ENCODE measurements around the gene TIFAB.

Gene TIFAB

GRCh38 chr5:135450336-135450735 is 1.8 kb downstream of the TIFAB start:
- no peak overlapping the region for H3K9ac ChIP-seq (ENCODE audit: low read depth, low read length, poor library complexity)
- no peak overlapping the region for H3K23ac ChIP-seq (ENCODE audit: low read depth, low read length, poor library complexity)
- H3K27me3 ChIP-seq (ENCODE audit: control insufficient read depth in 3 of 3, insufficient read depth in 3 of 3, low read depth in 1 of 3, low read length in 3 of 3), result peaks cover 0 to 10% (median 0%) of the 10 kb centered on the region in 3 experiments
- peaks cover 0 to 2% of the 10 kb centered on the region in 2 donors for H3K4me1 ChIP-seq (ENCODE audit: control insufficient read depth in 2 of 2, insufficient read depth in 1 of 2, low read depth in 1 of 2, low read length in 2 of 2)
- no peak overlapping the region for H3K27ac ChIP-seq (replicated peaks; ENCODE audit: low read length)
- no peak overlapping the region for H2AFZ ChIP-seq (ENCODE audit: low read length)
- no peak overlapping the region for H3K4me3 ChIP-seq (ENCODE audit: low read length in 2 of 2)
- WGBS, 2 donors (ENCODE audit: extremely low coverage in 2 of 2, insufficient read length in 2 of 2, insufficient replicate concordance in 1 of 2), result no CpG with 5 or more reads among the region's 3 CpGs
- H4K91ac ChIP-seq (ENCODE audit: low read depth, low read length, poor library complexity), result no peak overlapping the region
- no peak overlapping the region for H2BK120ac ChIP-seq (ENCODE audit: low read depth, low read length)
- no peaks in the 10 kb centered on the region for H3K9me3 ChIP-seq (replicated peaks in 1 of 2; ENCODE audit: control insufficient read depth in 2 of 2, insufficient read depth in 1 of 2, low read depth in 1 of 2, low read length in 2 of 2)
- no peak overlapping the region for H2BK5ac ChIP-seq (ENCODE audit: low read length)
- H2BK12ac ChIP-seq (ENCODE audit: low read length), result no peak overlapping the region
- H3K36me3 ChIP-seq (replicated peaks in 1 of 2; ENCODE audit: control insufficient read depth in 2 of 2, insufficient read depth in 2 of 2, low read length in 2 of 2), result no peaks in the 10 kb centered on the region
- no peaks in the 10 kb centered on the region for H3K79me1 ChIP-seq (ENCODE audit: low read depth, low read length)
- H2AK5ac ChIP-seq (ENCODE audit: low read depth, low read length), result no peak overlapping the region
- DNase-seq (ENCODE audit: low spot score), result no peak
- H2BK15ac ChIP-seq (ENCODE audit: low read length), result no peak overlapping the region
- H4K8ac ChIP-seq (ENCODE audit: low read depth, low read length), result no peak overlapping the region
- no peak overlapping the region for H3K14ac ChIP-seq (ENCODE audit: low read length)
- H3K4ac ChIP-seq (ENCODE audit: low read length), result no peak overlapping the region
- no peak overlapping the region for H3K18ac ChIP-seq (ENCODE audit: low read length)
- H3K4me2 ChIP-seq (ENCODE audit: insufficient read depth, low read length, poor library complexity, severe bottlenecking), result no peak overlapping the region

GRCh38 chr5:135449644-135450043 is 2.5 kb downstream of the TIFAB start:
- H4K8ac ChIP-seq (ENCODE audit: low read depth, low read length), result no peak overlapping the region
- DNase-seq (ENCODE audit: low spot score), result no peak
- no peak overlapping the region for H2BK12ac ChIP-seq (ENCODE audit: low read length)
- no CpG with 5 or more reads among the region's 12 CpGs for whole genome bisulfite sequencing, 2 donors (ENCODE audit: extremely low coverage in 2 of 2, insufficient read length in 2 of 2, insufficient replicate concordance in 1 of 2)
- H4K91ac ChIP-seq (ENCODE audit: low read depth, low read length, poor library complexity), result no peak overlapping the region
- H3K79me1 ChIP-seq (ENCODE audit: low read depth, low read length), result no peaks in the 10 kb centered on the region
- peaks cover 0 to 10% (median 0%) of the 10 kb centered on the region in 3 experiments for H3K27me3 ChIP-seq (ENCODE audit: control insufficient read depth in 3 of 3, insufficient read depth in 3 of 3, low read depth in 1 of 3, low read length in 3 of 3)
- no peak overlapping the region for H2BK15ac ChIP-seq (ENCODE audit: low read length)
- H3K9ac ChIP-seq (ENCODE audit: low read depth, low read length, poor library complexity), result no peak overlapping the region
- H2AK5ac ChIP-seq (ENCODE audit: low read depth, low read length), result peak overlapping the region; percentile 40
- peak overlapping the region; percentile 69 for H3K23ac ChIP-seq (ENCODE audit: low read depth, low read length, poor library complexity)
- no peak overlapping the region for H3K27ac ChIP-seq (replicated peaks; ENCODE audit: low read length)
- H3K36me3 ChIP-seq (replicated peaks in 1 of 2; ENCODE audit: control insufficient read depth in 2 of 2, insufficient read depth in 2 of 2, low read length in 2 of 2), result no peaks in the 10 kb centered on the region
- H3K9me3 ChIP-seq (replicated peaks in 1 of 2; ENCODE audit: control insufficient read depth in 2 of 2, insufficient read depth in 1 of 2, low read depth in 1 of 2, low read length in 2 of 2), result no peaks in the 10 kb centered on the region
- peaks cover 0 to 2% of the 10 kb centered on the region in 2 donors for H3K4me1 ChIP-seq (ENCODE audit: control insufficient read depth in 2 of 2, insufficient read depth in 1 of 2, low read depth in 1 of 2, low read length in 2 of 2)
- H2BK120ac ChIP-seq (ENCODE audit: low read depth, low read length), result no peak overlapping the region
- no peak overlapping the region for H2AFZ ChIP-seq (ENCODE audit: low read length)
- no peak overlapping the region for H3K4me2 ChIP-seq (ENCODE audit: insufficient read depth, low read length, poor library complexity, severe bottlenecking)
- no peak overlapping the region for H3K4ac ChIP-seq (ENCODE audit: low read length)
- no peak overlapping the region for H2BK5ac ChIP-seq (ENCODE audit: low read length)
- peak overlapping the region; percentile 86 for H3K14ac ChIP-seq (ENCODE audit: low read length)
- no peak overlapping the region for H3K4me3 ChIP-seq (ENCODE audit: low read length in 2 of 2)
- H3K18ac ChIP-seq (ENCODE audit: low read length), result peak overlapping the region; percentile 65

- Histone ChIP-seq H3K9me3 (replicated peaks in 1 of 2; ENCODE audit: control insufficient read depth in 2 of 2, insufficient read depth in 1 of 2, low read depth in 1 of 2, low read length in 2 of 2) (no peaks in the 10 kb centered on the region), H3K36me3 (replicated peaks in 1 of 2; ENCODE audit: control insufficient read depth in 2 of 2, insufficient read depth in 2 of 2, low read length in 2 of 2) (no peaks in the 10 kb centered on the region), H3K27me3 (ENCODE audit: control insufficient read depth in 3 of 3, insufficient read depth in 3 of 3, low read depth in 1 of 3, low read length in 3 of 3) (peaks cover 0 to 10% (median 0%) of the 10 kb centered on the region in 3 experiments), H3K4me2 (ENCODE audit: insufficient read depth, low read length, poor library complexity, severe bottlenecking) (no peak overlapping the region), H3K4me1 (ENCODE audit: control insufficient read depth in 2 of 2, insufficient read depth in 1 of 2, low read depth in 1 of 2, low read length in 2 of 2) (peaks cover 0 to 7% of the 10 kb centered on the region in 2 donors), H3K4ac (ENCODE audit: low read length) (no peak overlapping the region), H4K91ac (ENCODE audit: low read depth, low read length, poor library complexity) (no peak overlapping the region), H3K14ac (ENCODE audit: low read length) (no peak overlapping the region), H3K9ac (ENCODE audit: low read depth, low read length, poor library complexity) (no peak overlapping the region), H2BK120ac (ENCODE audit: low read depth, low read length) (no peak overlapping the region), H3K18ac (ENCODE audit: low read length) (no peak overlapping the region), H2BK12ac (ENCODE audit: low read length) (no peak overlapping the region), H3K4me3 (ENCODE audit: low read length in 2 of 2) (no peak overlapping the region), H3K79me1 (ENCODE audit: low read depth, low read length) (no peaks in the 10 kb centered on the region), H2BK5ac (ENCODE audit: low read length) (peak overlapping the region; percentile 70), H2BK15ac (ENCODE audit: low read length) (no peak overlapping the region), H2AK5ac (ENCODE audit: low read depth, low read length) (no peak overlapping the region), H4K8ac (ENCODE audit: low read depth, low read length) (no peak overlapping the region), H3K27ac (replicated peaks; ENCODE audit: low read length) (no peak overlapping the region), H2AFZ (ENCODE audit: low read length) (no peak overlapping the region), H3K23ac (ENCODE audit: low read depth, low read length, poor library complexity) (no peak overlapping the region)
- WGBS, 2 donors (ENCODE audit: extremely low coverage in 2 of 2, insufficient read length in 2 of 2, insufficient replicate concordance in 1 of 2), result no CpG with 5 or more reads among the region's 9 CpGs
- no peak for DNase-seq (ENCODE audit: low spot score)
Observed at GRCh38 chr5:135448791-135449507, 3.2 kb downstream of the TIFAB start.

- DNase-seq (ENCODE audit: low spot score), result no peak
- H3K27me3 ChIP-seq (ENCODE audit: control insufficient read depth in 3 of 3, insufficient read depth in 3 of 3, low read depth in 1 of 3, low read length in 3 of 3), result peaks cover 0 to 10% (median 0%) of the 10 kb centered on the region in 3 experiments
Observed at GRCh38 chr5:135448071-135448739, 3.9 kb downstream of the TIFAB start.

More at GRCh38 chr5:135448071-135448739, 3.9 kb downstream of the TIFAB start:
- peaks cover 0 to 9% of the 10 kb centered on the region in 2 donors for H3K4me1 ChIP-seq (ENCODE audit: control insufficient read depth in 2 of 2, insufficient read depth in 1 of 2, low read depth in 1 of 2, low read length in 2 of 2)
- no peak overlapping the region for H3K9ac ChIP-seq (ENCODE audit: low read depth, low read length, poor library complexity)
- no peak overlapping the region for H3K18ac ChIP-seq (ENCODE audit: low read length)
- no peak overlapping the region for H4K91ac ChIP-seq (ENCODE audit: low read depth, low read length, poor library complexity)
- no peak overlapping the region for H3K4ac ChIP-seq (ENCODE audit: low read length)
- no peaks in the 10 kb centered on the region for H3K9me3 ChIP-seq (replicated peaks in 1 of 2; ENCODE audit: control insufficient read depth in 2 of 2, insufficient read depth in 1 of 2, low read depth in 1 of 2, low read length in 2 of 2)
- H3K23ac ChIP-seq (ENCODE audit: low read depth, low read length, poor library complexity), result no peak overlapping the region
- H2BK5ac ChIP-seq (ENCODE audit: low read length), result peak overlapping the region; percentile 70
- no peak overlapping the region for H2BK12ac ChIP-seq (ENCODE audit: low read length)
- no peaks in the 10 kb centered on the region for H3K79me1 ChIP-seq (ENCODE audit: low read depth, low read length)
- H3K27ac ChIP-seq (replicated peaks; ENCODE audit: low read length), result no peak overlapping the region
- H2BK15ac ChIP-seq (ENCODE audit: low read length), result no peak overlapping the region
- H2AK5ac ChIP-seq (ENCODE audit: low read depth, low read length), result no peak overlapping the region
- H2AFZ ChIP-seq (ENCODE audit: low read length), result no peak overlapping the region
- H3K4me2 ChIP-seq (ENCODE audit: insufficient read depth, low read length, poor library complexity, severe bottlenecking), result no peak overlapping the region
- no peak overlapping the region for H2BK120ac ChIP-seq (ENCODE audit: low read depth, low read length)
- H4K8ac ChIP-seq (ENCODE audit: low read depth, low read length), result no peak overlapping the region
- H3K14ac ChIP-seq (ENCODE audit: low read length), result no peak overlapping the region
- no peaks in the 10 kb centered on the region for H3K36me3 ChIP-seq (replicated peaks in 1 of 2; ENCODE audit: control insufficient read depth in 2 of 2, insufficient read depth in 2 of 2, low read length in 2 of 2)
- no peak overlapping the region for H3K4me3 ChIP-seq (ENCODE audit: low read length in 2 of 2)
- no CpG with 5 or more reads among the region's 9 CpGs for WGBS, 2 donors (ENCODE audit: extremely low coverage in 2 of 2, insufficient read length in 2 of 2, insufficient replicate concordance in 1 of 2)
